Frontal cortex (tissue), 4 donors: Measurements from ENCODE around the gene MSN. TPM values are rescaled to one million over a fixed set of nuclear protein-coding genes. Genes with fewer than 3 reads are reported as not detected.
"Not testable (repeated sequence)": the region's sequence is repeated elsewhere in the genome, so short reads cannot be mapped to it uniquely, and the experiment has no call there.

ENCODE experiments used
- DNase-seq, 2 donors: peaks; one replicate each; pipeline ENCODE4 v3.0.0; 2012; ENCODE audit warnings: low spot score in 2 of 2
- FAIRE-seq: peaks from 2 replicates; lab custom pipeline; 2012; peaks lifted over from hg19 to GRCh38; lab: Jason Lieb, UNC
- total RNA-seq: library from RNA; depleted of rRNA; stranded (reverse); fragments of >200 nt; gene quantifications from one replicate; pipeline ENCODE4 v1.2.3, GENCODE V29; 2014
- donor health status: control.
- donor health status: control.
- donor health status: control.

The MSN gene
- total RNA-seq, 1 donor from 2014 or later = 17.9 TPM

DNA sequence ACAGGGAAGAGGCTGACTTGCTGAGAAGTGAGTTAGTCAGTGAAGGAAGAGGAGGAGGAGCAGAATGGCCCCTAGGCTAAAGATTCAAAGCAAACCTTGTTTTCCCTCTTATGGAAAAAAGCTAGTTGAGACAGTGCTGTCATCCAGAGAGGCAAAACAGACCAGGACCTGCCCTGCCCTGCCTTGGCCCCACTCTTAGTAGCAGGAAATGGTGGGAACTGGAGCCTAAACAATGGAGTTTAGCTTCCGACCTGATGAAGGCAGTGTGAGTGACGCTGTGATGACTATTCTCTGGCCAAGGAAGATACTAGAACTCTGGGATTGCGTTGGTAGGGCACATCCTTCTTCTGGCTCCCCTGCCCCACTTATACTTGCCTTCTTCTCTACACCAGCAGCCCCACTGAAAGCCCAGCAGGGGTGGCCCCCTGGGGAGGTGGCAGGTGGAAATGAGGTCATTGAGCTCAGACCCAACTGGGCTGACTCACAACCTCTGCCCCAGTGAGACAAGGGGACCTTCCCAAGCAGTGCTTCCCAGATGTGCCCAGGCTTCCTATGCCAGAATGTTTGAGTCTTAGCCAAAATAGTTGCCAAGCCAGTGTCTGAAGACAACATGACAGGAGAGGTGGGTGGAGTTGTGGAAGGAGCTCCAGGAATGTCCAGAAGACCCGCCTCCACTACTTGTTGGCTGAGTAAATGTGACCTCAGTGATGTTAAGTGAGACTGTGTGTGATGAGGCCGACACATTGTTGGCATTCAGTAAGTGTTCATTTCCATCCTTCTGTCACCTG lies 38.8 kb downstream of the MSN start:
- no peak for DNase-seq
- no peak for FAIRE-seq

- no peak for FAIRE-seq
- DNase-seq = no peak
These were observed 39.7 kb downstream of the MSN start for GRCh38 chrX:65707151-65707550.

- FAIRE-seq (no peak), DNase-seq (no peak)
These were observed 44.8 kb downstream of the MSN start for GRCh38 chrX:65712005-65712806.

- FAIRE-seq (no peak), DNase-seq (no peak)
These were observed 51.1 kb downstream of the MSN start for GRCh38 chrX:65718538-65718937.

DNA sequence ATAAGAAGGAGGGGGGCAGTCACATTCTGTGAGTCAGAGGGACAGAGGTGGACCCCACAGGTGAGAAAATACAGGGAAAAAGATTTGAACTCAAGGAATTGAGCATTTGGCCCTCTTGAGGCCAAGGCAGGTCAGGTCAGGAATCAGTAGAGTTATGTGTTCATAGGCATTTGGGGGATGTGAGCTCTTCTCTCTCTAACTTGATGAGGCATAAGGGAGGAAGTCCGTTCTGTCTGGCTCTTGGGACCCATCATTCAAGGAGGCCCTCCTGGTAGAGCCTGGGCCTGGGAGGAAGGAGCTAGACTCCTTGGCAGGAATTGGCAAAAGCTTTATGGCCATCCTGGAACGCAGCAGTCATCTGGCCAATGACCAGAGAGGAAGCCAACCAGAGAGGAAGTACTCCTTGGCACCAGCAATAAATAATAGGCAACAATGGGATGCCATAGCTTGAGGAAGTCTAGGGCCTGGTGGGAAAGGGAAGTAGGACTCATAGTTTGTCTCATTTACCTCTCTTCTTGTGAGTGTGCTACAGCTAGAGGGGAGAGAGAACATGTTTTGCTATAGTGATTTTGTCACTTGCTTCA lies 53.0 kb downstream of the MSN start:
- DNase-seq (no peak), FAIRE-seq (no peak)

DNA sequence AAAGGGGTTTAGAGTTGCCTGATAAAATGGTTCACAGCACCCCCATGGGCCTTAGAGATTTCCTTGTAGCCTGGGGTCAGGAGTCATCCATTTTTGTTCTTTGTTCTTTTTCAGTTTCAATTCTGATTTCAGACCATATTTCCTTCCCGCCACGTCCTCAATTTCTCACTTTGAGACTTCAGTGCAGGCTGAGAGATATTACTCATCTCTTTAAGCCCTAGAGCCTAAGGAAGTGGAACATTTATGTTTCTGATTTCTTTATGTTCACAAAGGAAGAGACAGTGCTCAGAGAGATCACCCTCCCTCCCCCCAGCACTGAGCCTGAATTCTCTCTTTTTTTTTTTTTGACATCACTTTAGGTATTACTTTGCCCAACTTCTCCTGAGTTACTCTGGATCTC lies 56.3 kb downstream of the MSN start:
- FAIRE-seq = no peak

GRCh38 chrX:65726715-65727114 lies 59.3 kb downstream of the MSN start:
- no peak for FAIRE-seq

More for the DNA sequence above, 56.3 kb downstream of the MSN start:
- DNase-seq = no peak

GRCh38 chrX:65731684-65732289 lies 64.3 kb downstream of the MSN start:
- no peak for FAIRE-seq
- DNase-seq = no peak

More at GRCh38 chrX:65726715-65727114, 59.3 kb downstream of the MSN start:
- no peak for DNase-seq

- no peak for DNase-seq
- no peak for FAIRE-seq
These were observed 73.5 kb downstream of the MSN start for GRCh38 chrX:65740909-65741308.

GRCh38 chrX:65741823-65742222 lies 74.4 kb downstream of the MSN start:
- DNase-seq = no peak
- no peak for FAIRE-seq

GRCh38 chrX:65744965-65745364 lies 77.5 kb downstream of the MSN start:
- FAIRE-seq (no peak), DNase-seq (no peak)

GRCh38 chrX:65745427-65745826 lies 78.0 kb downstream of the MSN start:
- no peak for DNase-seq
- no peak for FAIRE-seq

- DNase-seq (no peak), FAIRE-seq (no peak)
These were observed 78.5 kb downstream of the MSN start for GRCh38 chrX:65745992-65746391.

DNA sequence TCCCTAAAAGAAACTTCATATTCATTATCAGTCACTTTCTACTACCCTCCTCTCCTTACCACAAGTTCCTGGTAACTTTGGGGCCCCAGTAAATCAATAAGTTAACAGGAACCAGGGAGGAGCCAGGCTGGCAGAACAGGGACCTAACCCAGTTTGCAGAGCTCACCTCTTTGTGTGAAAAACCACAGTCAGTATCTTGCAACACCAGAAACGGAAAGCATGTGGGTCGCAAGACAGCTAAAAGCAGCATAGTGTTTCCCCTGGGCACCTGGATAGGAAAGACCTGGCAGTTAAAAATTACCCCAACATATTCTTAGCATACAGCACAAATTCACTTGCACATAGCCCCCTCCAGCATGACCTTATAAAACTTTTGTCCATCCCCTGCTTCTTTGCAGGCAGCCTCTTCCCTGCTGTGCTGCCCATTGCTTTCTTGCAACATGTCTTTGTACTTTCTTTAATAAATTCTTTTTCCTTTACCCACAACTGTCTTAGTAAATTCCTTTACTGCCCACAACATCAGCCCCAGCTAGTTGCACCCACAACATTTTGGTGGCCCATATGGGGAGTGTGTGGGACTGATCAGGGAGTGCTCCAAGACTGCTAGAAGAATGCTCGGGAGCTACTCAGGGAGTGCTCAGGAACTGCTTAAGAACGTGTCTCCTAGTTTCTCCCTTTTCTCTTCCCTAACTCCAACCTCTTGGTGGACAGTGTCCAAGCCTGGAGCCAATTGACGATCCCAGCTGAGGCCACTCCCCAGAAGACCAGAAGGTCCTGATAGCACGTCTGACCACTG lies 83.4 kb downstream of the MSN start:
- no peak for FAIRE-seq
- no peak for DNase-seq

- DNase-seq (no peak), FAIRE-seq (no peak)
These were observed 84.1 kb downstream of the MSN start for GRCh38 chrX:65751519-65751918.

GRCh38 chrX:65752294-65752693 lies 84.8 kb downstream of the MSN start:
- FAIRE-seq (no peak), DNase-seq (no peak)

DNA sequence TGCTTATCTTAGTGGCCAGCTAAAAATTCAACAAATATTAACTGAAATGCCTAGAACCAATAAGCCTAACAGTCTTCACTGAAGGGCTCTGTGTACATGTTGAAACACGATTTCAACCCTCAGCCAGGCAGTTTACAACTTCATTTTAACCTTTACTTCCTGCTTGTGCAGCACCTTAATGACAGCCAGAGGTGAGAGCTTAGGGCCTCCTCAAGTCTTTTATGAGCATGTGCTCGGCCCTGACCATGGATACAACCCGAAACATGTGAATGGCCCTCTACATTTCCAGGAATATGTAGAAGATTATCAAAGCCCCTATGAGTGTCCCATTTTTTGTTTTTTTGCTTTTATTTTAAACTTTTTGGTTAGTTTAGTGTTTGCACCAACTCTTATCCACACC lies 88.3 kb downstream of the MSN start:
- DNase-seq = no peak
- no peak for FAIRE-seq

DNA sequence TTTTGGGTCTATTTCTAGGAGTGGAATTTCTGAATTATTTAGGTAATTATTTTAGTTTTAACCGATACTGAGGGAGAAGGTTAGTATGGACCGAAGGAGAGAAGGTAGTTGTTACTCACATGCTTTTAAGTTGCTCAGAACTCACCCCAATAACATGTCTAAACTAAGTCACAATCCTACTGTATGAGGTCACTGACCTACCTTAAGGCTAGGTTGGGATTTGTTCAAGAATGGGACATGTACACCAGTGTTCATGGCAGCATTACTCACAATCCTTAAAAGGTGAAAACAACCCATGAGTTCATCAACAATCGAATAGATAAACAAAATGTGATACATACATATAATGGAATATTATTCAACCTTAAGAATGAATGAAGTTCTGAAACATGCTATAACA lies 90.5 kb downstream of the MSN start:
- DNase-seq = no peak
- no peak for FAIRE-seq

- FAIRE-seq = no peak
These were observed 91.1 kb downstream of the MSN start for GRCh38 chrX:65758505-65758904.

GRCh38 chrX:65759525-65759924 lies 92.1 kb downstream of the MSN start:
- DNase-seq, FAIRE-seq: not testable (repeated sequence)

More at GRCh38 chrX:65758505-65758904, 91.1 kb downstream of the MSN start:
- no peak for DNase-seq
